Ectodermal cell (in vitro differentiated cells): ENCODE measurements around the gene FSTL4.

Experiments
- H3K27ac ChIP-seq: 2 replicates; pipeline ENCODE4 v1.7.0; 2013; ENCODE audit warnings: mild to moderate bottlenecking, low read depth, low read length; ENCODE audit not compliant: insufficient read depth, poor library complexity, severe bottlenecking
- H3K27me3 ChIP-seq: 2 replicates; pipeline ENCODE4 v1.7.0; 2013; ENCODE audit warnings: mild to moderate bottlenecking, low read length; ENCODE audit not compliant: insufficient read depth, control insufficient read depth, poor library complexity, severe bottlenecking
- H3K36me3 ChIP-seq: one replicate; pipeline ENCODE4 v1.7.0; 2013; ENCODE audit warnings: low read length; ENCODE audit not compliant: control insufficient read depth, insufficient read depth
- H3K4me1 ChIP-seq: one replicate; pipeline ENCODE4 v1.7.0; 2013; ENCODE audit warnings: low read length; ENCODE audit not compliant: control insufficient read depth, insufficient read depth
- H3K4me3 ChIP-seq: 2 replicates; pipeline ENCODE4 v1.7.0; 2013; ENCODE audit warnings: low read depth, low read length, control low read depth; ENCODE audit not compliant: insufficient read depth
- H3K9me3 ChIP-seq: 2 replicates; pipeline ENCODE4 v1.7.0; 2013; ENCODE audit warnings: mild to moderate bottlenecking, low read length, moderate library complexity; ENCODE audit not compliant: control insufficient read depth
- WGBS, 2 experiments: methylation state at CpG; one replicate each; pipeline ENCODE4 v1.1.7; 2013; ENCODE audit warnings: missing lambda C conversion rate in 2 of 2; 5-methylcytosine and 5-hydroxymethylcytosine counted together

Gene FSTL4

GRCh38 chr5:133245191-133246052 lies 366.9 kb downstream of the FSTL4 start:
- Histone ChIP-seq H3K9me3 (no peaks in the 10 kb centered on the region), H3K36me3 (no peaks in the 10 kb centered on the region), H3K4me1 (peaks cover 3% of the 10 kb centered on the region), H3K27me3 (no peaks in the 10 kb centered on the region), H3K27ac (no peak overlapping the region), H3K4me3 (no peak overlapping the region)
- WGBS, 2 experiments: 80 to 84% methylated on average over 11 of the region's 11 CpGs

GRCh38 chr5:133244242-133244641 lies 368.1 kb downstream of the FSTL4 start:
- Histone ChIP-seq H3K4me1 (peaks cover 3% of the 10 kb centered on the region), H3K9me3 (no peaks in the 10 kb centered on the region), H3K36me3 (no peaks in the 10 kb centered on the region), H3K27me3 (no peaks in the 10 kb centered on the region), H3K4me3 (no peak overlapping the region), H3K27ac (no peak overlapping the region)
- WGBS, 2 experiments: 89 to 94% methylated on average over 7 of the region's 7 CpGs

GRCh38 chr5:133243196-133243595 lies 369.1 kb downstream of the FSTL4 start:
- H3K27ac ChIP-seq: no peak overlapping the region
- no peaks in the 10 kb centered on the region for H3K36me3 ChIP-seq
- no peaks in the 10 kb centered on the region for H3K27me3 ChIP-seq
- H3K4me1 ChIP-seq: peaks cover 3% of the 10 kb centered on the region
- 91% methylated on average over 3 of the region's 3 CpGs for WGBS, 2 experiments
- no peaks in the 10 kb centered on the region for H3K9me3 ChIP-seq
- H3K4me3 ChIP-seq: no peak overlapping the region

GRCh38 chr5:133242221-133242835 lies 370.0 kb downstream of the FSTL4 start:
- Histone ChIP-seq H3K27me3 (no peaks in the 10 kb centered on the region), H3K27ac (no peak overlapping the region), H3K9me3 (no peaks in the 10 kb centered on the region), H3K4me1 (peaks cover 3% of the 10 kb centered on the region), H3K4me3 (no peak overlapping the region), H3K36me3 (no peaks in the 10 kb centered on the region)
- 94 to 98% methylated on average over 4 of the region's 4 CpGs for WGBS, 2 experiments

GRCh38 chr5:133241179-133242092 lies 370.9 kb downstream of the FSTL4 start:
- peaks cover 3% of the 10 kb centered on the region for H3K4me1 ChIP-seq
- 91 to 93% methylated on average over 8 of the region's 8 CpGs for WGBS, 2 experiments
- no peak overlapping the region for H3K4me3 ChIP-seq
- no peak overlapping the region for H3K27ac ChIP-seq
- H3K27me3 ChIP-seq: no peaks in the 10 kb centered on the region
- H3K36me3 ChIP-seq: no peaks in the 10 kb centered on the region
- H3K9me3 ChIP-seq: no peaks in the 10 kb centered on the region

- H3K27me3 ChIP-seq: no peaks in the 10 kb centered on the region
- no peak overlapping the region for H3K4me3 ChIP-seq
- peaks cover 3% of the 10 kb centered on the region for H3K4me1 ChIP-seq
- no peak overlapping the region for H3K27ac ChIP-seq
- no peaks in the 10 kb centered on the region for H3K9me3 ChIP-seq
- H3K36me3 ChIP-seq: no peaks in the 10 kb centered on the region
- 93 to 95% methylated on average over 9 of the region's 9 CpGs for WGBS, 2 experiments
These were observed 371.8 kb downstream of the FSTL4 start for GRCh38 chr5:133240425-133241091.

- Histone ChIP-seq H3K9me3 (no peaks in the 10 kb centered on the region), H3K4me1 (no peaks in the 10 kb centered on the region), H3K27me3 (no peaks in the 10 kb centered on the region), H3K36me3 (no peaks in the 10 kb centered on the region), H3K27ac (no peak overlapping the region), H3K4me3 (no peak overlapping the region)
- 93 to 95% methylated on average over 35 of the region's 35 CpGs for WGBS, 2 experiments
These were observed 373.7 kb downstream of the FSTL4 start for GRCh38 chr5:133238426-133239205.

GRCh38 chr5:133236976-133237375 lies 375.4 kb downstream of the FSTL4 start:
- no peaks in the 10 kb centered on the region for H3K36me3 ChIP-seq
- no peaks in the 10 kb centered on the region for H3K4me1 ChIP-seq
- H3K9me3 ChIP-seq: no peaks in the 10 kb centered on the region
- H3K27ac ChIP-seq: no peak overlapping the region
- H3K4me3 ChIP-seq: no peak overlapping the region
- H3K27me3 ChIP-seq: no peaks in the 10 kb centered on the region
- WGBS, 2 experiments: 85 to 87% methylated on average over 12 of the region's 12 CpGs

GRCh38 chr5:133236541-133236951 lies 375.8 kb downstream of the FSTL4 start:
- H3K36me3 ChIP-seq: no peaks in the 10 kb centered on the region
- no peaks in the 10 kb centered on the region for H3K9me3 ChIP-seq
- H3K4me3 ChIP-seq: no peak overlapping the region
- no peaks in the 10 kb centered on the region for H3K27me3 ChIP-seq
- no peak overlapping the region for H3K27ac ChIP-seq
- WGBS, 2 experiments: 84 to 89% methylated on average over 8 of the region's 8 CpGs
- no peaks in the 10 kb centered on the region for H3K4me1 ChIP-seq
